Cardiac muscle cell (in vitro differentiated cells and primary cell): ENCODE data around the gene KNL1. TPM values are rescaled to one million over a fixed set of nuclear protein-coding genes. Genes with fewer than 3 reads are reported as not detected.
"Not testable (repeated sequence)": the region's sequence is repeated elsewhere in the genome, so short reads cannot be mapped to it uniquely, and the experiment has no call there.

Source experiments
- DNase-seq, 2 donors: peaks; one replicate each; pipeline versions ENCODE4 v3.0.0 to v3.0.0-alpha.2; 2010 to 2017; ENCODE audit warnings: low read depth in 1 of 2, low spot score in 1 of 2
- H3K27ac ChIP-seq: fragments of 200-600 bp; sonication (generic); 2 replicates; pipeline ENCODE4 v1.5.1; 2016
- H3K27me3 ChIP-seq: fragments of 200-600 bp; sonication (generic); 2 replicates; pipeline ENCODE4 v1.6.0; 2016; ENCODE audit warnings: control low read depth
- H3K36me3 ChIP-seq: fragments of 200-600 bp; sonication (generic); 2 replicates; pipeline ENCODE4 v1.5.1; 2016; ENCODE audit warnings: control low read depth
- H3K4me1 ChIP-seq: fragments of 200-600 bp; sonication (generic); 2 replicates; pipeline ENCODE4 v1.8.1; 2017; ENCODE audit warnings: low read depth, mild to moderate bottlenecking, mixed run types
- H3K4me3 ChIP-seq: fragments of 200-600 bp; sonication (generic); 2 replicates; pipeline ENCODE4 v1.5.1; 2016; ENCODE audit warnings: mild to moderate bottlenecking
- H3K9me3 ChIP-seq: fragments of 200-600 bp; sonication (generic); 2 replicates; pipeline ENCODE4 v1.5.1; 2017; ENCODE audit warnings: low read depth, mild to moderate bottlenecking, control low read depth
- polyA plus RNA-seq: library from polyadenylated mRNA; unstranded; fragments of >200 nt; fragmentation: Nextera tagmentation; extraction: Ambion mirVana; gene quantifications from 2 replicates; pipeline ENCODE4 v1.2.1, GENCODE V29; 2016
- total RNA-seq: library from RNA; depleted of rRNA; stranded (reverse); fragments of >200 nt; gene quantifications from 2 replicates; pipeline ENCODE4 v1.2.3, GENCODE V29; 2016
- TF ChIP-seq, protein P1 (sequence below): IDR thresholded peaks from 2 replicates; pipeline ENCODE4 v1.5.1; 2012; ENCODE audit warnings: low read depth, mild to moderate bottlenecking, low read length

Gene KNL1
- total and polyA plus RNA-seq, 2 experiments from 2014 or later: 1.4 to 15.2 TPM

DNA sequence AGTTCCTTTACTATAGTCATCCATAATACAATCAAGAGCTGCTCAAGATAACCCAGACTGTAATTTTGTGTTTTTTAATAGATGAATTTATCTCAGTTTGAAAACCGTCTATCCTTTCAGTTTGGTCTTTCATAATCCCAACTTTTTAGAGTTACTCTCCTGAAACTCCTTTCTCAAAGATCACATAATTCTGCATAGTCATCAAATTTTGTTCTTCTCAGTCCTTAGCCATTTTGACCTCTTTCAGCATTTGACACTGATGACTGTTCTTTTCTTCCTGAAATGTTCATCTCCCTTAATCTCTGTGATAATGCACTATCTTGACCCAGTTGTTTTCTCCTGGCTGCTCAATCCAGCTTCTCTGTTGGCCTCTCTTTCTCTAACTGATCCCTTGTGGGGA lies 53.5 kb downstream of the KNL1 start:
- DNase-seq: no peak
- Histone ChIP-seq H3K9me3 (no peaks in the 10 kb centered on the region), H3K4me1 (no peaks in the 10 kb centered on the region), H3K27ac (no peak overlapping the region), H3K36me3 (no peaks in the 10 kb centered on the region), H3K27me3 (no peaks in the 10 kb centered on the region), H3K4me3 (no peak overlapping the region)
- TF ChIP-seq, protein P1, sequence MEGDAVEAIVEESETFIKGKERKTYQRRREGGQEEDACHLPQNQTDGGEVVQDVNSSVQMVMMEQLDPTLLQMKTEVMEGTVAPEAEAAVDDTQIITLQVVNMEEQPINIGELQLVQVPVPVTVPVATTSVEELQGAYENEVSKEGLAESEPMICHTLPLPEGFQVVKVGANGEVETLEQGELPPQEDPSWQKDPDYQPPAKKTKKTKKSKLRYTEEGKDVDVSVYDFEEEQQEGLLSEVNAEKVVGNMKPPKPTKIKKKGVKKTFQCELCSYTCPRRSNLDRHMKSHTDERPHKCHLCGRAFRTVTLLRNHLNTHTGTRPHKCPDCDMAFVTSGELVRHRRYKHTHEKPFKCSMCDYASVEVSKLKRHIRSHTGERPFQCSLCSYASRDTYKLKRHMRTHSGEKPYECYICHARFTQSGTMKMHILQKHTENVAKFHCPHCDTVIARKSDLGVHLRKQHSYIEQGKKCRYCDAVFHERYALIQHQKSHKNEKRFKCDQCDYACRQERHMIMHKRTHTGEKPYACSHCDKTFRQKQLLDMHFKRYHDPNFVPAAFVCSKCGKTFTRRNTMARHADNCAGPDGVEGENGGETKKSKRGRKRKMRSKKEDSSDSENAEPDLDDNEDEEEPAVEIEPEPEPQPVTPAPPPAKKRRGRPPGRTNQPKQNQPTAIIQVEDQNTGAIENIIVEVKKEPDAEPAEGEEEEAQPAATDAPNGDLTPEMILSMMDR: no peak

DNA sequence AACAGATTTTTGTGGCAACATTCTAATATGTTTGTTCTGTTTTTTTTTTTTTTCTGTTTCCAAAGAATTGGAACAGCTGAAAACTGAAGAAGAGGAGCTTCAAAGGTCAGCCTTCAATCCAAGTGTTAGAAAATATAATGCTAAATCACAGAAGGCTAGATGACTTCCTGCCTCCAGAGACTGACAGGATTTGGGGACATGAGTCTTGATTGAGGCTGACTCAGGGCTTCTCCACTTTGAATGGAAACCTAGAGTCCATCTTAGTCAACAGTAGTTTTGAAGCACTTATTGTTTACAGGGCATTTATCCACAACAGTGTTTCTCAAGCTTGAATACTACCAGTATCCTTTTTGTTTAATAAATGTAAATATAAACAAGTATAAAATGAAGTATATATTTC lies 56.4 kb downstream of the KNL1 start:
- no peaks in the 10 kb centered on the region for H3K9me3 ChIP-seq
- no peak overlapping the region for H3K27ac ChIP-seq
- no peaks in the 10 kb centered on the region for H3K4me1 ChIP-seq
- no peaks in the 10 kb centered on the region for H3K27me3 ChIP-seq
- no peak for DNase-seq
- no peaks in the 10 kb centered on the region for H3K36me3 ChIP-seq
- TF ChIP-seq, protein P1: no peak
- no peak overlapping the region for H3K4me3 ChIP-seq

DNA sequence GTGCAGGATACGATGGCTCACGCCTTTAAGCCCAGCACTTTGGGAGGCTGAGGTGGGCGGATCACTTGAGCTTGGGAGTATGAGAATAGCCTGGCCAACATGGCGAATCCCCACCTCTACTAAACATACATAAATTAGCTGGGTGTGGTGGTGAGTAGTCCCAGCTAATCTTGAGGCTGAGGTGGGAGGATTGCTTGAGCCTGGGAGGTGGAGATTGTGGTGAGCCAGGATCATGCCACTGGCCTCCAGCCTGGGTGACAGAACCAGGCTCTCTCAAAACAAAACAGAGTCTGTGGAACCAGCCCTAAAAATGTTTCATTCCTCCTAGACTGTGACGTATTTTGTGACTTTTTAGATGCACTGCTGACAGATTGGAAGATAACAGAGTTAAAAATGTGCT lies 66.6 kb downstream of the KNL1 start:
- H3K4me3 ChIP-seq: no peak overlapping the region
- TF ChIP-seq, protein P1: no peak
- H3K27ac ChIP-seq: no peak overlapping the region
- H3K9me3 ChIP-seq: no peaks in the 10 kb centered on the region
- peak in 1 of 2 donors; percentile 0 for DNase-seq
- H3K36me3 ChIP-seq: no peaks in the 10 kb centered on the region
- no peaks in the 10 kb centered on the region for H3K4me1 ChIP-seq
- H3K27me3 ChIP-seq: no peaks in the 10 kb centered on the region

DNA sequence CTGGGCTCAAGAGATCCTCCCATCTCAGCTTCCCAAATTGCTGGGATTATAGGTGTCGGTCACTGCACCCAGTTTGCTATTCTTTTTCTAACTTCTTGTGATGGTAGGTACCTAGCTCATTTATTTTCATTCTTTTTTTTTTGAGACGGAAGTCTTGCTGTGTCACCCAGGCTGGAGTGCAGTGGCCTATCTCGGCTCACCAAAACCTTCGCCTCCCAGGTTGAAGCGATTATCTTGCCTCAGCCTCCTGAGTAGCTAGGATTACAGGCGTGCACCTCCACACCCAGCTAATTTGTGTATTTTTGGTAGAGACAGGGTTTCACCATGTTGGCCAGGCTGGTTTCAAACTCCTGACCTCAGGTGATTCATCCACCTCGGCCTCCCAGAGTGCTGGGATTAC lies 70.9 kb downstream of the KNL1 start:
- Histone ChIP-seq H3K4me1 (no peaks in the 10 kb centered on the region), H3K9me3 (no peaks in the 10 kb centered on the region), H3K36me3 (no peaks in the 10 kb centered on the region), H3K4me3 (no peak overlapping the region), H3K27me3 (no peaks in the 10 kb centered on the region), H3K27ac (no peak overlapping the region)
- DNase-seq: no peak
- TF ChIP-seq, protein P1: no peak

DNA sequence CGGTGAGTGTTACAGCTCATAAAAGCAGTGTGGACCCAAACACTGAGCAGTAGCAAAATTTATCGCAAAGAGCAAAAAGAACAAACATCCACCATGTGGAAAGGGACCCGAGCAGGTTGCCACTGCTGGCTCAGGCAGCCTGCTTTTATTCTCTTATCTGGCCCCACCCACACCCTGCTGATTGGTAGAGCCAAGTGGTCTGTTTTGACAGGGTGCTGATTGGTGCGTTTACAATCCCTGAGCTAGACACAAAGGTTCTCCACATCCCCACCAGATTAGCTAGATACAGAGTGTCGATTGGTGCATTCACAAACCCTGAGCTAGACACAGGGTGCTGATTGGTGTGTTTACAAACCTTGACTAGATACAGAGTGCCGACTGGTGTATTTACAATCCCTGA lies 82.2 kb downstream of the KNL1 start:
- H3K4me3 ChIP-seq, H3K36me3 ChIP-seq, H3K4me1 ChIP-seq, H3K27me3 ChIP-seq, DNase-seq, H3K9me3 ChIP-seq, H3K27ac ChIP-seq: not testable (repeated sequence)

DNA sequence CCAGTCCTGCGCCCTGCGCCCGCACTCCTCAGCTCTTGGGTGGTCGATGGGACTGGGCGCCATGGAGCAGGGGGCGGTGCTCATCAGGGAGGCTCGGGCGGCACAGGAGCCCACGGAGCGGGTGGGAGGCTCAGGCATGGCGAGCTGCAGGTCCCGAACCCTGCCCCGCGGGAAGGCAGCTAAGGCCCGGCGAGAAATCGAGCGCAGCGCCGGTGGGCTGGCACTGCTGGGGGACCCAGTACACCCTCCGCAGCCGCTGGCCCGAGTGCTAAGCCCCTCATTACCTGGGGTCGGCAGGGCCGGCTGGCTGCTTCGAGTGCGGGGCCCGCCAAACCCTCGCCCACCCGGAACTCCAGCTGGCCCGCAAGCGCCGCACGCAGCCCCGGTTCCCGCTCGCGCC lies 82.9 kb downstream of the KNL1 start:
- DNase-seq, H3K27me3 ChIP-seq, H3K27ac ChIP-seq, H3K36me3 ChIP-seq, H3K9me3 ChIP-seq, H3K4me3 ChIP-seq, H3K4me1 ChIP-seq: not testable (repeated sequence)

DNA sequence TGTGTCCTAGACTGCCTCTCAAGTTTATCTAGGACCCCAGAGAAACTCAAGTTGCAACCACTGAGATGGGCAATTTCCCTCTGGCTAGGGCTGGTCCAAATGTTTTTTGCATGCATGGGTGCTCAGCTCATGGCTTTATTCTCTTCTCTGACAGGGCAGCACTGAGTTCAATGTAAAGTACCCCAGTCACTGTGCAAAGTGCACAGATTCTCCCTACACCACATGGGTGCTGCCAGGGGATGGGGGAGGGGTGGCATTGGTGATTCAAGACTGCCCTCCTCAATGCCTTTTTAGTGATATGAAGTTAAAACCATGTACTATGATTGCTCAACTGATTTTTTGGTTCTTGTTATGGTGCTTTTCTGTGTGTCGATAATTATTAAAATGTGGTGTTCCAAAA lies 86.1 kb downstream of the KNL1 start:
- H3K4me1 ChIP-seq: no peaks in the 10 kb centered on the region
- H3K36me3 ChIP-seq: no peaks in the 10 kb centered on the region
- H3K4me3 ChIP-seq: no peak overlapping the region
- H3K9me3 ChIP-seq: no peaks in the 10 kb centered on the region
- H3K27me3 ChIP-seq: no peaks in the 10 kb centered on the region
- TF ChIP-seq, protein P1: no peak
- no peak overlapping the region for H3K27ac ChIP-seq
- no peak for DNase-seq

DNA sequence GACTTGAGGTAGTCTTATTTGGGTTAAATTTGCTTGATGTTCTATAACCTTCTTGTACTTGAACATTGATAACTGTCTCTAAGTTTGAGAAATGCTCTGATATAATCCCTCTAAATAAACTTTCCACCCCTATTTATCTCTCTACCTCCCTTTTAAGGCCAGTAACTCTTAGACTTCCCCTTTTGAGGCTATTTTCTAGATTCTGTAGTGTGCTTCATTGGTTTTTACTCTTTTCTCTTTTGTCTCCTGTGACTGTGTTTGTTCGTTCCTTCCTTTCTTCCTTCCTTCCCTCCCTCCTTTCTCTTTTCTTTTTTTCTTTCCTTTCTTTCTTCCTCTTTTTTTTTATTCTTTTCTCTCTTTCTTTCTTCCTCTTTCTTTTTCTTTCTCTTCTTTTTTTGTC lies 86.9 kb downstream of the KNL1 start:
- not testable (repeated sequence) for DNase-seq, H3K4me3 ChIP-seq, H3K4me1 ChIP-seq, H3K9me3 ChIP-seq, H3K27me3 ChIP-seq, H3K36me3 ChIP-seq, H3K27ac ChIP-seq
